Sigmoid colon (tissue), 4 donors: Measurements from ENCODE around the gene AHCYL2.

Experiments used
- CTCF ChIP-seq, 4 experiments: fragments of 450-650 bp in 3 of 4; fragments of 200-600 bp in 1 of 4; IDR thresholded peaks; one replicate each; pipeline ENCODE4 v1.5.1; 2016 to 2019; ENCODE audit warnings: antibody characterized with exemption in 4 of 4, mild to moderate bottlenecking in 3 of 4, moderate library complexity in 2 of 4
- EP300 ChIP-seq, 4 donors: sonication (generic); formaldehyde crosslinking; IDR thresholded peaks; one replicate each; pipeline ENCODE4 v1.6.1; 2017; ENCODE audit warnings: antibody characterized with exemption in 4 of 4
- POLR2A ChIP-seq, 2 donors: fragments of 450-650 bp; IDR thresholded peaks; one replicate each; pipeline ENCODE4 v1.6.1; 2016; ENCODE audit warnings: antibody characterized with exemption in 2 of 2, mild to moderate bottlenecking in 2 of 2, moderate library complexity in 2 of 2
- POLR2AphosphoS5 ChIP-seq, 4 donors: sonication (generic); formaldehyde crosslinking; IDR thresholded peaks; one replicate each; pipeline ENCODE4 v1.6.1; 2017; ENCODE audit warnings: antibody characterized with exemption in 4 of 4

GRCh38 chr7:129417073-129417472 is 192.2 kb downstream of the AHCYL2 start:
- TF ChIP-seq CTCF (IDR thresholded peaks at IDR 0.05) (no peak), POLR2AphosphoS5 (IDR thresholded peaks at IDR 0.05) (no peak), POLR2A (IDR thresholded peaks at IDR 0.05) (no peak), EP300 (IDR thresholded peaks at IDR 0.05) (no peak)
